ENCODE results near the gene KCNH2.

Gene KCNH2

DNA sequence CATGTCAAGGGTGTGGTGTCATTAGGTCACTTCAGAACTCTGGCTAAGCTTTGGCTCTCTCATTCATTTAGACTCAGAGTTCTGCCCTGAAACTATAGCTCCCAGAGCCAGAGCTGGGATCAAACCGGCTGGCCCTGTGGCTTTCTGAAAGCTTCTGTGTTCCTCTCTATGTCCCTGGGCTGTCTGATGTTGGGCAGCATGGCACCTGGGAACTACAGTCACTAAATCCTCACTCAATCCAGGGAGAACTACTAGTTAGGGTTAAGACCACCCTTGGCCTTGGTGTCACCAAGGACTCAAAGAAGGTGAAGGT lies 32.9 kb upstream of the KCNH2 start:
- DNase-seq (ENCODE audit: extremely low read depth, low read depth) = no peak
- TF ChIP-seq, protein P1, sequence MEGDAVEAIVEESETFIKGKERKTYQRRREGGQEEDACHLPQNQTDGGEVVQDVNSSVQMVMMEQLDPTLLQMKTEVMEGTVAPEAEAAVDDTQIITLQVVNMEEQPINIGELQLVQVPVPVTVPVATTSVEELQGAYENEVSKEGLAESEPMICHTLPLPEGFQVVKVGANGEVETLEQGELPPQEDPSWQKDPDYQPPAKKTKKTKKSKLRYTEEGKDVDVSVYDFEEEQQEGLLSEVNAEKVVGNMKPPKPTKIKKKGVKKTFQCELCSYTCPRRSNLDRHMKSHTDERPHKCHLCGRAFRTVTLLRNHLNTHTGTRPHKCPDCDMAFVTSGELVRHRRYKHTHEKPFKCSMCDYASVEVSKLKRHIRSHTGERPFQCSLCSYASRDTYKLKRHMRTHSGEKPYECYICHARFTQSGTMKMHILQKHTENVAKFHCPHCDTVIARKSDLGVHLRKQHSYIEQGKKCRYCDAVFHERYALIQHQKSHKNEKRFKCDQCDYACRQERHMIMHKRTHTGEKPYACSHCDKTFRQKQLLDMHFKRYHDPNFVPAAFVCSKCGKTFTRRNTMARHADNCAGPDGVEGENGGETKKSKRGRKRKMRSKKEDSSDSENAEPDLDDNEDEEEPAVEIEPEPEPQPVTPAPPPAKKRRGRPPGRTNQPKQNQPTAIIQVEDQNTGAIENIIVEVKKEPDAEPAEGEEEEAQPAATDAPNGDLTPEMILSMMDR (IDR thresholded peaks at IDR 0.05; ENCODE audit: low read depth, low read length) = no peak

DNA sequence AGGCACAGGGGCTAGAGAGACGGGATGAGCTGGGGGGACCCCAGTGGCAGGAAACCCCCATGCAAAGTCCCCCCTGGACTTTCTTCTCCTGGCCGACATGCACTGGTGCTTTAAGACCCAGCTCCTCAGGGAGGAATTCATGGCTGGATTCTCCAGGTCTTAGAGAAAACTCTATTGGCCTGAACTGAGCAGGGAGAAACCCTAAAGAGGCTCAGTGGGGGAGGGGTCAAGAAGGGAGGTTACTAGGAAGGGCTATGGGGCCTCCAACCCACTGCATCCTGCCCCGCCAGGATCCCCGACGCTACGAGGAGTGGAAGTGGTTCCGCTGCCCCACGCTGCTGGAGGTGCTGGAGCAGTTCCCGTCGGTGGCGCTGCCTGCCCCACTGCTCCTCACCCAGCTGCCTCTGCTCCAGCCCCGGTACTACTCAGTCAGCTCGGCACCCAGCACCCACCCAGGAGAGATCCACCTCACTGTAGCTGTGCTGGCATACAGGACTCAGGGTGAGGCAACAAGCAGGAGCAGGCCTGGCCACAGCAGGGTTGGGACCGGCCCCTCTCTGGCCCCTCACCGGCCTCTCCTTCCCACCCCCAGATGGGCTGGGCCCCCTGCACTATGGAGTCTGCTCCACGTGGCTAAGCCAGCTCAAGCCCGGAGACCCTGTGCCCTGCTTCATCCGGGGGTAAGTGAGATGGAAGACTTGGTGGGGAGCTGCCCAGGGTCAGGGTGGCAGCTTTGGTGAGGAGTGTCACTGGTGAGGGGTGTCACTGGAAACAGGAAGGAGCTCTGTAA lies 32.4 kb upstream of the KCNH2 start:
- no peak for DNase-seq (ENCODE audit: extremely low read depth, low read depth)
- TF ChIP-seq, protein P1 (IDR thresholded peaks at IDR 0.05; ENCODE audit: low read depth, low read length) = no peak

DNA sequence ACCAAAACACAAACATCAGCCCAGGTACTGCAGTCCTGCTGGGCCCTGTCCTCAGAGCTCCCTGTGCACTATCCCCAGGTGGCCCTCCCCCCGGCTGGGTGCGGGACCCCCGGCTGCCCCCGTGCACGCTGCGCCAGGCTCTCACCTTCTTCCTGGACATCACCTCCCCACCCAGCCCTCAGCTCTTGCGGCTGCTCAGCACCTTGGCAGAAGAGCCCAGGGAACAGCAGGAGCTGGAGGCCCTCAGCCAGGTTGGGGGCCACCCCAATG lies 31.9 kb upstream of the KCNH2 start:
- no peak for DNase-seq (ENCODE audit: extremely low read depth, low read depth)
- TF ChIP-seq, protein P1 (IDR thresholded peaks at IDR 0.05; ENCODE audit: low read depth, low read length) = no peak

DNA sequence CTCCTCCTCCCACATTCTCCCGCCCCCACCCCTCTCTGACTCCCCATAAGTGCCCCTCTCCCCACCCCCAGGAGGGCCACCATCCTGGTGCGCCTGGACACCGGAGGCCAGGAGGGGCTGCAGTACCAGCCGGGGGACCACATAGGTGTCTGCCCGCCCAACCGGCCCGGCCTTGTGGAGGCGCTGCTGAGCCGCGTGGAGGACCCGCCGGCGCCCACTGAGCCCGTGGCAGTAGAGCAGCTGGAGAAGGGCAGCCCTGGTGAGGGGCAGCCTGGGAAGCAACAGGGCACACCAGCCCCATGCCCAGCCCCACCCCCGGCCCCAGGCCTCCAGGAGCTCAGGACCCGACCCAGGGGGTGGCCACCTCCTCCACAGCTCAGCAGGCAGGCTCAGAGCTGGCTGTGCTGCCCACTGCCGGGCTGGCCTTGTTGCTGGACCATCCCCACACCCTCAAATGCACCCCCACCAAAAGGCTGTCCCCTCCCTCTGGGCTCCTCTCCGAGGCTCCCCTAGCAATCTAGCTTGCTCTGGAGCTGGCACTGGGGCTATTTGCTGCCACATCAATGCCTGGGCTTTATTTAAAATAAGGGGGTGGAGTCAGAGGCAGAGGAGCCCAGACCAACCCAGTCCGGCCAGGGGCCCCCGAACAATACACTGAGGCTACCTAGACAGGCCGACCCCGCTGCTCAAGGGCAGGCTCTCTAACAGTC lies 31.4 kb upstream of the KCNH2 start:
- no peak for DNase-seq (ENCODE audit: extremely low read depth, low read depth)
- TF ChIP-seq, protein P1 (IDR thresholded peaks at IDR 0.05; ENCODE audit: low read depth, low read length) = no peak

DNA sequence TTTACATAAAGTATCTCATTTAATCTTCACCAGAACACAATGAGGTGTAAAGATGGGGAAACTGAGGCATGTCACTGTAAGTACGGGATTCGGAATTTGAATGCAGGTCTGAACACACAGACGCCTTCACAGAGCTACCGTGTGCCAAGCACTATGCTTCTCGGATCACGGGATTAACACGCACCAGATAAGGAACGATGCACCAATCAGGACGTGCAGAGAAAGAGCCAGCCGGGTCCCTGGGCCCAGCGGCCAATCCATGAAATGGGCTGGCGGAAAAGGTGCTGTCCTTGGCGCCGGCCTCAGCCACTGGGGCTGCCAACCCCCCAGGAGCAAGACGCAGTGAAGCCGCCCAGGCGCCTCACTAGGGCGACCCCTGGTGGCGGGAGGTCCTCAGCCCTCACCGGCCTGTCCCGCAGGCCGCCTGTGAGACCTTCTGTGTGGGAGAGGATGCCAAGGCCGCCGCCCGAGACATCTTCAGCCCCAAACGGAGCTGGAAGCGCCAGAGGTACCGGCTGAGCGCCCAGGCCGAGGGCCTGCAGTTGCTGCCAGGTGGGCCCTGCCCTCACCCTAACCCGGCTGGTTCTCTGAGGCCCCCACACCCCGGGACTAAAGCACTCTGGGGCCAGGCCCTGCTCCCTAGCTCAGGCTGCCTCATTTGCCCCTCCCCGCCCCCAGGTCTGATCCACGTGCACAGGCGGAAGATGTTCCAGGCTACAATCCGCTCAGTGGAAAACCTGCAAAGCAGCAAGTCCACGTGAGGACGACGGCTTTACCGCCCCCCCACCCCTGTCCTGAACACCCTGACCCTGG lies 30.6 kb upstream of the KCNH2 start:
- no peak for DNase-seq (ENCODE audit: extremely low read depth, low read depth)
- TF ChIP-seq, protein P1 (IDR thresholded peaks at IDR 0.05; ENCODE audit: low read depth, low read length) = peak; percentile 63

DNA sequence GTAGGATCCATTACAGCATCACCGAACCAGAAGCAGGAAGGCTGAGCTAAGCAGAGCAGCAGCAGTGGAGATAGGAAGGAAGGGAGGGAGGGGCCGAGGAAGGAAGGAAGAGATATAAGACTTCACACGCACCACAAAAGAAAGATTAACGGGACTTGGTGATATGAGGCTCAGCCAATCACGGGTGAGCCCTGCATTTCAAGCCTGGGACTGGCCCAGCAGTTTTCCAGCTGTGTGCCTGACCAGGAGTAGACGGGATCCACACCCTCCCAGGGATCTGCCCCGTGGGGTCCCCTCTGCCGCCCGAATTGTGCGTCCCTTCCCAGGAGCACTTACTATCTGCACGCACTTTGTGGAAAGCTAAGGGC lies 30.0 kb upstream of the KCNH2 start:
- no peak for DNase-seq (ENCODE audit: extremely low read depth, low read depth)
- TF ChIP-seq, protein P1 (IDR thresholded peaks at IDR 0.05; ENCODE audit: low read depth, low read length) = no peak

DNA sequence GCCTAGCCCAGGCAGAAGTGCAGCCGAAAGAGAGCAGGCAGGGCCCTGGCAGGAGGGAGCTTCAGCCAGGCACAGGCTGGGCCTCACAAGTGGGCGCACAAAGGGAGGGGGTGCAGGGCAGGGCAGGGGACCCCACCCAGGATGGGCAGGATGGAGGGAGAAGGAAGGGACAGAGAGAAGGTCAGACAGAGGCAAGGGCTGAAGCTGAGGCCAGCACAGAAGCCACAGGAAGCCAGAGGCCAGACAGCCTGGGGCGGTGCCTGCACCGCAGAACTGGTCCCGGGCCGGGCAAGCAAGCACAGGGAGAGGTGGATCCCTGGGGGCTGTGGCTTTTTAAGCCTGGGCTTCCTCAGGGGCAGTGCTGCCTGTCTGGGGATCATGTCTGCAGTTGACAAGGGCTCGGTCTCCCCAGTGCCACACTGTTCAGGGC lies 29.4 kb upstream of the KCNH2 start:
- TF ChIP-seq, protein P1 (IDR thresholded peaks at IDR 0.05; ENCODE audit: low read depth, low read length) = no peak
- DNase-seq (ENCODE audit: extremely low read depth, low read depth) = no peak

All from AG09319 (cell line).